Left lung (tissue), 10 donors: ENCODE measurements around the gene SMIM24. TPM values are rescaled to one million over a fixed set of nuclear protein-coding genes. Genes with fewer than 3 reads are reported as not detected.

Source experiments
- ATAC-seq: fragments of 200-7000 bp; cut with Tn5 transposase; one replicate; pipeline ENCODE4 v1.9.1; 2020; ENCODE audit warnings: moderate library complexity
- DNase-seq, 4 donors: peaks; one replicate each; pipeline ENCODE4 v3.0.0-alpha.2; 2013 to 2020
- H3K27ac ChIP-seq, 2 donors: fragments of 200-600 bp; sonication (generic) in 1 of 2; one replicate each; pipeline versions ENCODE4 v1.5.0 to v1.8.0; 2020 to 2021
- H3K27me3 ChIP-seq, 2 donors: fragments of 200-600 bp; sonication (generic) in 1 of 2; one replicate each; pipeline versions ENCODE4 v1.5.0 to v1.8.0; 2020 to 2021
- H3K36me3 ChIP-seq, 2 donors: fragments of 200-600 bp; sonication (generic) in 1 of 2; one replicate each; pipeline versions ENCODE4 v1.5.0 to v1.8.0; 2020 to 2021
- H3K4me1 ChIP-seq, 2 donors: fragments of 200-600 bp; one replicate each; pipeline ENCODE4 v1.8.0; 2021
- H3K4me3 ChIP-seq, 2 donors: fragments of 200-600 bp; sonication (generic) in 1 of 2; one replicate each; pipeline versions ENCODE4 v1.5.0 to v1.8.0; 2020 to 2021; ENCODE audit warnings: mild to moderate bottlenecking in 1 of 2
- H3K9me3 ChIP-seq, 2 donors: fragments of 200-600 bp; sonication (generic) in 1 of 2; one replicate each; pipeline versions ENCODE4 v1.5.0 to v1.8.0; 2020 to 2021
- intact Hi-C, 2 donors: fragments of 100-400 bp; cut with DNase I; formaldehyde crosslinking; loops; one replicate each; pipeline versions ENCODE4 v1.11.2 to v1.14.2; 2022
- polyA plus RNA-seq, 6 donors: library from polyadenylated mRNA; unstranded; fragments of 120-200 nt; gene quantifications; one replicate each; pipeline ENCODE4 v1.2.1, GENCODE V29; 2013; ENCODE audit not compliant: insufficient read length in 6 of 6
- total RNA-seq, 2 donors: library from RNA; stranded (reverse); fragmentation: NEBNext Ultra II Directional; extraction: Animal tissue kit (Norgen Biotek cat#: 25700); gene quantifications; one replicate each; pipeline ENCODE4 v1.2.1, GENCODE V29; 2021
- TF ChIP-seq, protein P1 (sequence below), 2 donors: fragments of 200-600 bp; sonication (generic) in 1 of 2; IDR thresholded peaks; one replicate each; pipeline versions ENCODE4 v1.5.0 to v1.8.0; 2021; ENCODE audit warnings: antibody characterized with exemption in 2 of 2
- donor health status: DM: no; HTN: yes; CAD: no.
- donor health status: DM: no; HTN: no; CAD: no.

Gene SMIM24
- total and polyA plus RNA-seq, 8 donors, result 0.78 to 4.6 (median 1.8) TPM; not detected in 2

GRCh38 chr19:3441986-3442329 is 38.4 kb downstream of the SMIM24 start:
- Histone ChIP-seq H3K4me1 (peaks cover 0 to 47% of the 10 kb centered on the region in 2 donors), H3K27me3 (no peaks in the 10 kb centered on the region), H3K9me3 (no peaks in the 10 kb centered on the region), H3K36me3 (peaks cover 0 to 86% of the 10 kb centered on the region in 2 donors), H3K27ac (peak overlapping the region in 1 of 2 donors; percentile 39), H3K4me3 (no peak overlapping the region)
- ATAC-seq (no peak), DNase-seq (peak in 1 of 4 donors; percentile 61)
- TF ChIP-seq, protein P1, sequence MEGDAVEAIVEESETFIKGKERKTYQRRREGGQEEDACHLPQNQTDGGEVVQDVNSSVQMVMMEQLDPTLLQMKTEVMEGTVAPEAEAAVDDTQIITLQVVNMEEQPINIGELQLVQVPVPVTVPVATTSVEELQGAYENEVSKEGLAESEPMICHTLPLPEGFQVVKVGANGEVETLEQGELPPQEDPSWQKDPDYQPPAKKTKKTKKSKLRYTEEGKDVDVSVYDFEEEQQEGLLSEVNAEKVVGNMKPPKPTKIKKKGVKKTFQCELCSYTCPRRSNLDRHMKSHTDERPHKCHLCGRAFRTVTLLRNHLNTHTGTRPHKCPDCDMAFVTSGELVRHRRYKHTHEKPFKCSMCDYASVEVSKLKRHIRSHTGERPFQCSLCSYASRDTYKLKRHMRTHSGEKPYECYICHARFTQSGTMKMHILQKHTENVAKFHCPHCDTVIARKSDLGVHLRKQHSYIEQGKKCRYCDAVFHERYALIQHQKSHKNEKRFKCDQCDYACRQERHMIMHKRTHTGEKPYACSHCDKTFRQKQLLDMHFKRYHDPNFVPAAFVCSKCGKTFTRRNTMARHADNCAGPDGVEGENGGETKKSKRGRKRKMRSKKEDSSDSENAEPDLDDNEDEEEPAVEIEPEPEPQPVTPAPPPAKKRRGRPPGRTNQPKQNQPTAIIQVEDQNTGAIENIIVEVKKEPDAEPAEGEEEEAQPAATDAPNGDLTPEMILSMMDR (IDR thresholded peaks at IDR 0.05), result no peak
- intact Hi-C loops, result no loop called here

DNA sequence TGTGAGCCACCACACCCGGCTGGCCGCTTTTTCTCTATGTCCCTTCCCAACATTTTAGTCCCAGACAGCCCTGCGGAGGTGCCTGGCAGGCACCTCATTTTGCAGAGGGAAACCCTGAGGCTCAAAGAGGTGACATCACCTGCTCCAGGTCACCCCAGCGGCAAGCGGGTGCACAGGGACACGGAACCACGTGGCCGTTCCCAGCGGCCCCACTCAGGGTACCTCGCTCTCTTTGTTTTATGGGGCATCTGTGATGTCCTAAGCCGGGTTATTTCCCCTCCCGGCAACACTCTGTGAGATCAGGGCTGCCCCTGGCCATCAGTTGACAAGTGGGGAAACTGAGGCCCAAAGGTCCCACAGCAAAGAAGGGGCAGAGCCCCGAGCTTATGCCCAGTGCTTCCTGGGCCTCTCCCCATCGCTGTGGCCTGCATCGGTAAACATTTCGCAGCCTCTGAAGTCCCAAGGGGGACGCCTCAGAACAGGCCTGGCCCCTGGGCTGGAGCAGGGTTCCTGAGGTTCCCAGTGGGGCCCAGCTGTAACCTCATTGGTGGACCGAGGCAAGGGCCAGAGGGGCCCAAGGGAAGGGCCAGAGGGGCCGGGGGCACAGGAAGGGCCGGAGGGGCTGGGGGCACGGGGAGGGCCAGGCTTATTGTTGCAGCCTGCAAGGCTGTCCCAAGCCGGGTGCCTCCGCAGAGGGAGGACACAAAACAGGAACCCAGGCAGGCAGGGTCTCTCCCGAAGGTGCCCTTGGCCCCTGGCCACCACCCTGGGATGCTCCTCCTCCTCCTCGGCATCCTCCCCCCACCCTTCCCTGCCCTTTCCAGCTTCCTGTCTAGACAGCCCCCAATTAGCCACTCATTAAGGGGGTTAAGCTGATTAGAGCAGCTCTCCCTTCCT is 39.0 kb downstream of the SMIM24 start:
- TF ChIP-seq, protein P1 (IDR thresholded peaks at IDR 0.05), result no peak
- DNase-seq (peak in 1 of 4 donors; percentile 58), ATAC-seq (no peak)
- H3K9me3 ChIP-seq, result no peaks in the 10 kb centered on the region
- peaks cover 0 to 42% of the 10 kb centered on the region in 2 donors for H3K4me1 ChIP-seq
- peaks cover 0 to 87% of the 10 kb centered on the region in 2 donors for H3K36me3 ChIP-seq
- peak overlapping the region in 1 of 2 donors; percentile 39 for H3K27ac ChIP-seq
- intact Hi-C loops, result no loop called here
- H3K4me3 ChIP-seq, result no peak overlapping the region
- H3K27me3 ChIP-seq, result no peaks in the 10 kb centered on the region

GRCh38 chr19:3440082-3440481 is 40.2 kb downstream of the SMIM24 start:
- DNase-seq, result peak in 1 of 4 donors; percentile 81
- Histone ChIP-seq H3K4me3 (no peak overlapping the region), H3K36me3 (peaks cover 0 to 87% of the 10 kb centered on the region in 2 donors), H3K27me3 (no peaks in the 10 kb centered on the region), H3K4me1 (peaks cover 6 to 38% of the 10 kb centered on the region in 2 donors), H3K9me3 (no peaks in the 10 kb centered on the region), H3K27ac (no peak overlapping the region)
- peak; percentile 49 for ATAC-seq
- TF ChIP-seq, protein P1 (IDR thresholded peaks at IDR 0.05), result peak; percentile 39 to 44
- intact Hi-C loops, result no loop called here

- TF ChIP-seq, protein P1 (IDR thresholded peaks at IDR 0.05), result no peak
- Histone ChIP-seq H3K27ac (peak overlapping the region; percentile 91 to 92), H3K27me3 (no peaks in the 10 kb centered on the region), H3K9me3 (no peaks in the 10 kb centered on the region), H3K4me1 (peaks cover 17 to 44% of the 10 kb centered on the region in 2 donors), H3K36me3 (peaks cover 0 to 73% of the 10 kb centered on the region in 2 donors), H3K4me3 (peak overlapping the region; percentile 32 to 58)
- intact Hi-C loops, result no loop called here
- DNase-seq (peak; percentile 90 to 99 (median 96)), ATAC-seq (peak; percentile 98)
Observed at GRCh38 chr19:3434630-3435553, 45.4 kb downstream of the SMIM24 start.
